DMS53 (cell line): ENCODE results near the gene DMXL2.
"Not testable (repeated sequence)": the region's sequence is repeated elsewhere in the genome, so short reads cannot be mapped to it uniquely, and the experiment has no call there.

Experiments
- DNase-seq: peaks from one replicate; lab custom pipeline; 2025; lab: John Stamatoyannopoulos, UW

Gene DMXL2, protein sequence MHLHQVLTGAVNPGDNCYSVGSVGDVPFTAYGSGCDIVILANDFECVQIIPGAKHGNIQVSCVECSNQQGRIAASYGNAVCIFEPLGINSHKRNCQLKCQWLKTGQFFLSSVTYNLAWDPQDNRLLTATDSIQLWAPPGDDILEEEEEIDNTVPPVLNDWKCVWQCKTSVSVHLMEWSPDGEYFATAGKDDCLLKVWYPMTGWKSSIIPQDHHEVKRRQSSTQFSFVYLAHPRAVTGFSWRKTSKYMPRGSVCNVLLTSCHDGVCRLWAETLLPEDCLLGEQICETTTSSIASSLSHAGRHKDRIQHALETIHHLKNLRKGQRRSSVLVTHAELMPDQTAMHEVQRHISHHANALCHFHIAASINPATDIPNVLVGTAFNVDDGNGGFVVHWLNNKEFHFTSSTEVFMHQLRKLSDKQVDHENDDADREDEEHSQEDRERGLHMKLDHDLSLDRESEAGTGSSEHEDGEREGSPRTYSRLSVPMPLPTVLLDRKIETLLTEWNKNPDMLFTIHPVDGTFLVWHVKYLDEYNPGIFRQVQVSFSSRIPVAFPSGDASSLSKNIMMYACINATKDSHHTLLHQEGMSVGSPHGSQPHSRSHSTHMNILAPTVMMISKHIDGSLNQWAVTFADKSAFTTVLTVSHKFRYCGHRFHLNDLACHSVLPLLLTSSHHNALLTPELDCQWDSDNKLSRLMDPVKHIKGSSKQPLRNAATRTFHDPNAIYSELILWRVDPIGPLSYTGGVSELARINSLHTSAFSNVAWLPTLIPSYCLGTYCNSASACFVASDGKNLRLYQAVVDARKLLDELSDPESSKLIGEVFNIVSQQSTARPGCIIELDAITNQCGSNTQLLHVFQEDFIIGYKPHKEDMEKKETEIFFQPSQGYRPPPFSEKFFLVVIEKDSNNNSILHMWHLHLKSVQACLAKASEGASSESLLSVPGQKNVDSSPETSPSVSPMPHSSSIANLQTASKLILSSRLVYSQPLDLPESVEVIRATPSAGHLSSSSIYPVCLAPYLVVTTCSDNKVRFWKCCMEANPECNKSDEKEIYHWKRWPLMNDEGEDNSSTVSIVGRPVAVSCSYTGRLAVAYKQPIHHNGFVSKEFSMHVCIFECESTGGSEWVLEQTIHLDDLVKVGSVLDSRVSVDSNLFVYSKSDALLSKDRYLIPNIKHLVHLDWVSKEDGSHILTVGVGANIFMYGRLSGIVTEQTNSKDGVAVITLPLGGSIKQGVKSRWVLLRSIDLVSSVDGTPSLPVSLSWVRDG (N-terminal part only)

DNA sequence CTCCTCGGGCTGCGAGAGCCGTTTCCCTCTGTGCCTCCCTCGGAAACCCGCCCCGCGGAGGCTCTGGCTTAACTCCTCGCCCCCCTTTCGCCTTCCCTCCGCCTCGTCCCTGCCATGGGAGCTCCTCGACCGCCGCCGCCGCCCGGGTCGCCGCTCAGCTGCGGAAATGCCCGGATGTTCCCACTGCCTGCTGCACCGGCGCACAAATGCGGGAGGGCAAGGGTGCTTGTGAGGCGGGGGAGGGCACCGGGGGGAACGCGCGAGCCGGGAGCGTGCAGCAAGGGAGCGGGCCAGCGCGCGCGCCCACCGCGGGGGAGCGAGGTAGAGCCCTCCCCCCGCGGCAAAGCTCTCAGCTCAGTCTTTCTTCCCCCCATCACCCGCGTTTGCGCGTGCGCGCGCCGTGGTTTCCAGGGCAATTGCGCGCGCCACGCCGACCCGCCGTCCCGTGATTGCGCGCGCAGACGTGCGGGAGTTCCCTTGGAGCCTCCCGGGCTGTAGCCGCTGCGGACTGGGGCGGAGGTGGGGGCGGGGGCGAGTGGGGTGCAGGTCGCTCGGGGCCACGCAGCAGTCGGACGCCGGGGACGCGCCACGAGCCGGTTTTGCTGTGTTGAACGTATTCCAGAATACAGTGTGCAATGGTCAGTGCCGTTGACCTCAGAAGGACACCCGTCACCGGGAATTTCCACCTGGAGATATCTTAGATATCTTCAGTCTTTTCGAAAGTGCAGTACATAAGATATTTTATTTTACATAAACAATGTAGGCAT, at the start of gene DMXL2:
DMXL2 (minus strand) TSS at position 168 of the 767 bp plus-strand sequence. CDS start 226 bp downstream, outside the sequence.
- peak; percentile 96 for DNase-seq

- DNase-seq, result no peak
Measured at GRCh38 chr15:51672155-51672687, 49.6 kb upstream of the DMXL2 start.

GRCh38 chr15:51669381-51669780, 46.8 kb upstream of the DMXL2 start:
- DNase-seq, result no peak

GRCh38 chr15:51668446-51668845, 45.9 kb upstream of the DMXL2 start:
- DNase-seq, result no peak

DNA sequence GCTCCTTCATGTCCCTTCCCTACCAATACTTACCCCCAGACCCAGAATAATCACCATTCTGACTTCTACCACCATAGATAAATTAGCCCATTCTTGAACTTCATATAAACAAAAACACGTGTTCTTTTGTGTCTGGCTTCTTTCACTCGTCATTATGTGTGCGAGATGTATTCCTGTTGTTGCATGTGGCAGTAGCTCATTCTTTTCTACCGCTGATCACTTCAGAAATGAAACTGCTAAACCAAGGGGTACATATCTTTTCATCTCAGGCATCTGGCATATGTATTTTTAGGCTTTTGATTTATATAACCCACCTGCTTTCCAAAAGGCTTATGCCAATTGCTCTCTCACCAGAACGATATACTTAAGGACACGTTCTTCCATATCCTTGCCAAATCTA, 44.9 kb upstream of the DMXL2 start:
- DNase-seq, result no peak

DNA sequence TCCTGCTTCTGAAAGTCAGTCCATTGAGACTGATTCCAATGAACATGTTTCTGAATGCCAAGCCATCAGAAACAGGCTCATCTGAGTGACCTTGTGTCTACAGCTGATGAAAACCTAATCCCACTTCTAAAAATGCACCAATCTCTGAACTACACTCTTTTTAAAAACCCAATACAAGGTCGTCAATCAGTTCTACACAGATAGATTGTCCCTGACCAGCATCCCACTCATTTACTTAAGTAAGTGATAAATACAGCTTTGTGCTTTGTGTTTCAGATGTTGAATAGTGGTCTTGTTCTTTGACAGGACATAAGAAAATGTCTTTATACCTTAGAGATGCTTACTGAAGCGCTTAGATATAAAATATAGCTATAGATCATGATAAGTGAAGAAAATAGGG, 38.5 kb upstream of the DMXL2 start:
- no peak for DNase-seq

DNA sequence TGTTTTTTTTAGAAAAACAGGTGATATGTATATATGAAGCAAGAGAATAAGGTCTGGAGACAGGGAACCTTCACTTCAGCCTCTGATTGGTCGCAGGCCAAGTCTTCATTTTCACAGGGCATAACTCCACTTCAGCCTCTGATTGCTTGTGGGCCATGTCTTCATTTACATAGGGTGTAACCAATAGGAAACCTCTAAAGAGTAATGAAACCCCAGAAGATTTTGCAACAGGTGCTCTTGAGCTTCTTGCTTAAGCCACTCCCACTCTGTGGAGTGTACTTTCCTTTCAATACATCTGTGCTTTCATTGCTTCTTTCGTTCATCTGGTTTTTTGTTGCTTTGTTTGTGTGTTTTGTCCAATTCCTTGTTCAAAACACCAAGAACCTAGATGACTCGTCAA, 36.1 kb upstream of the DMXL2 start:
- DNase-seq, result no peak

DNA sequence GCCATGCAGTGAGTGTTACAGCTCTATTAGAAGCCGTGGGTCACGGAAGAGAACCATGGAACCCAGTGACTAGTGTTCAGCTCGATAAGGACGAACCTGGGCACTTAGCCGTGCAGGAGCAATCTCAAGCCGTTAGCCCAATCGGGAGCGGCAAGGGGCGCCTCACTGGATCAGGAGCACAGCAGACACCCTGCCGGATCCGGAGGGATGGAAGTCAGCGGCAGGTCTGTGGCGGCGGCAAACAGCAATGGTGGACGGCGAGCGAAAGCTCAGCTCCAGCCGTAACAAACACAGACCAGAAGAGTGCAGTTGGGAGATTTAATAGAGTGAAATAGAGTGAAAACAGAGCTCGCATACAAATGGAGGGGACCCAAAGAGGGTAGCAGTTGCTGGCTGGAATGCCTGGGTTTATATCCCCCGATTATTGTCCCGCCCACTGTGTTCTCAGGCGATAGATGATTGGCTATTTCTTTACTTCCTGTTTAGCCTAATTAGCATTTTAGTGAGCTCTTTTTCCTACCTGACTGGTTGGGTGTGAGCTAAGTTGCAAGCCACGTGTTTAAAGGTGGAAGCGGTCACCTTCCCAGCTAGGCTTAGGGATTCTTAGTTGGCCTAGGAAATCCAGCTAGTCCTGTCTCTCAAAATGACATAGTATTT, 33.0 kb upstream of the DMXL2 start:
- peak; percentile 4 for DNase-seq

- no peak for DNase-seq
Measured at GRCh38 chr15:51652084-51652668, 29.6 kb upstream of the DMXL2 start.

GRCh38 chr15:51649659-51650521, 27.3 kb upstream of the DMXL2 start:
- DNase-seq, result peak; percentile 83

DNA sequence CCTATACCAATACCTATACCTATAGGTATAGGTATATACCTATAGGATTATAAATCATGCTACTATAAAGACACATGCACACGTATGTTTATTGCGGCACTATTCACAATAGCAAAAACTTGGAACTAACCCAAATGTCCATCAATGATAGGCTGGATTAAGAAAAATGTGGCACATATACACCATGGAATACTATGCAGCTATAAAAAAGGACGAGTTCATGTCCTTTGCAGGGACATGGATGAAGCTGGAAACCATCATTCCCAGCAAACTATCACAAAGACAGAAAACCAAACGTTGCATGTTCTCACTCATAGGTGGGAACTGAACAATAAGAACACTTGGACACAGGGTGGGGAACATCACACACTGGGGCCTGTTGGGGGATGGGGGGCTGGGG, 26.1 kb upstream of the DMXL2 start:
- not testable (repeated sequence) for DNase-seq

DNA sequence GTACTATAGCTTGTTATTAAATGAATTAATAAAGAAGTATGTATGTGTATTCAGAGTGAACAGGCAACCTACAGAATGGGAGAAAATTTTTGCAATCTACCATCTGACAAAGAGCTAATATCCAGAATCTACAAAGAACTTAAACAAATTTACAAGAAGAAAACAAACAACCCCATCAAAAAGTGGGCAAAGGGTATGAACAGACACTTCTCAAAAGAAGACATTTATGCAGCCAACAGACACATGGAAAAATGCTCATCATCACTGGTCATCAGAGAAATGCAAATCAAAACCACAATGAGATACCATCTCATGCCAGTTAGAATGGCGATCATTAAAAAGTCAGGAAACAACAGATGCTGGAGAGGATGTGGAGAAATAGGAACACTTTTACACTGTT, 25.5 kb upstream of the DMXL2 start:
- DNase-seq, result not testable (repeated sequence)

- DNase-seq, result no peak
Measured at GRCh38 chr15:51647128-51647562, 24.6 kb upstream of the DMXL2 start.

DNA sequence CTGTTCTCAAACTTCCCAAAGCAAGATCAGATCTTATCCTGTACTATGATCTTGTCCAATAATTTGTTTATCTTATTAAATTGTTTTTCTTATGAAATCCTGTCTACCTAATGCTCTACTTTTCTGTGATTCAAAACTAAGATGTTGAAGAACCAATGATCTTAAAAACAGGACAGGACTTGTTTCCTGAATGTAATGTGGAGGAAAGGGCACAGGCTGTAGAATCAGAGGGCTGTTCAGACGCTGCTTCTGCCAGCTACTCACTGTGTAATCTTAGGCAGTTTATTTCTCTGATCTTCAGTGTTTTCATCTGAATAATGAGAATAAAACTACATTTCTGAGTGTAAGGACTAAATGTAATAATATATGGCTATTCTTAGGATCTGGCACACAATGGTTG, 20.1 kb upstream of the DMXL2 start:
- no peak for DNase-seq

GRCh38 chr15:51641490-51642130, 19.0 kb upstream of the DMXL2 start:
- DNase-seq, result peak; percentile 11

GRCh38 chr15:51634591-51635198, 12.1 kb upstream of the DMXL2 start:
- DNase-seq, result no peak

DNA sequence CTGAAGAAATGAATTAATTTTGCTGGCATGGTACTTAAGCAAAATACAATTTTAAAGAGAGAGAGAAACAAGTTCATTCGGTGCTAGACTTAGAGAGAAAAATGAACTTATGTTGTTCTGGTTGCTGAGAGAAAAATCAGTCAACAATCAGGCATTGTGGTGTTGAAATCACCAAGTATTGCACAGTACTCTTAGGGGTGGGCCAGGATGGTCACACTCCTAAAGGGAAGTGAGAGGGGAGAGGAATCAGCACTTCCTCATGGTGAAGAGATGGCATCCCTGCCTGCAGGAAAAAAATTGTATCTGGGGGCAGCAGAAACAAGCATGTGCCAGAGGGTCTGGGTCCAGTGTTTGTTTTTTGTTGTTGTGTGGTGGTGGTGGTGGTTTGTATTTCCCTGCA, 7.0 kb upstream of the DMXL2 start:
- DNase-seq, result no peak

- no peak for DNase-seq
Measured at GRCh38 chr15:51625236-51625635, 2.7 kb upstream of the DMXL2 start.
